Activated CD8-positive, alpha-beta memory T cell treated with anti-CD3 and anti-CD28 coated beads, Interleukin-2, amount 50 U/mL, for 1 hour (primary cell): ENCODE data around the gene KRTAP2-4.
"Not testable (repeated sequence)": the region's sequence is repeated elsewhere in the genome, so short reads cannot be mapped to it uniquely, and the experiment has no call there.

Experiments
- DNase-seq: peaks from one replicate; pipeline ENCODE4 v3.0.0-alpha.2; 2020; ENCODE audit errors: extremely low read depth

The KRTAP2-4 gene

GRCh38 chr17:41037853-41038350, 27.8 kb downstream of the KRTAP2-4 start:
- no peak for DNase-seq

GRCh38 chr17:41034346-41034935, 31.2 kb downstream of the KRTAP2-4 start, which contains the start of gene KRTAP1-3:
Gene KRTAP1-3 (minus strand): TSS chr17:41034874. CDS start chr17:41034821, 53 bp downstream.
- DNase-seq = not testable (repeated sequence)

- no peak for DNase-seq
Observed at GRCh38 chr17:41029633-41030245, 35.9 kb downstream of the KRTAP2-4 start, which contains the start of gene KRTAP1-4. Gene KRTAP1-4 (minus strand): TSS chr17:41030195. CDS start chr17:41030078, 117 bp downstream.

- no peak for DNase-seq
Observed at GRCh38 chr17:41026715-41027471, 38.8 kb downstream of the KRTAP2-4 start, which contains the start of gene KRTAP1-5. Gene KRTAP1-5 (minus strand): TSS chr17:41027208. CDS start chr17:41027155, 53 bp downstream.

- DNase-seq = no peak
Observed at GRCh38 chr17:41024697-41025096, 41.0 kb downstream of the KRTAP2-4 start.

- no peak for DNase-seq
Observed at GRCh38 chr17:41020336-41020735, 45.3 kb downstream of the KRTAP2-4 start.

- DNase-seq = no peak
Observed at GRCh38 chr17:41019415-41019814, 46.3 kb downstream of the KRTAP2-4 start.

- DNase-seq = no peak
Observed at GRCh38 chr17:41018541-41018940, 47.1 kb downstream of the KRTAP2-4 start.

GRCh38 chr17:41016578-41017215, 49.0 kb downstream of the KRTAP2-4 start:
- no peak for DNase-seq

GRCh38 chr17:41015454-41015853, 50.2 kb downstream of the KRTAP2-4 start:
- DNase-seq = no peak
